Measurements from ENCODE around the gene IQGAP2. TPM values are rescaled to one million over a fixed set of nuclear protein-coding genes. Genes with fewer than 3 reads are reported as not detected.

Gene IQGAP2
- total RNA-seq, 3 donors from 2014 or later (not counting 1 experiment from before 2014, with no cell fraction given), result 172 to 218 (median 207) TPM

- Mint-ChIP-seq H3K4me3 (no peak overlapping the region), H3K36me3 (no peaks in the 10 kb centered on the region), H3K27ac (peak overlapping the region in 1 of 2 donors; percentile 1), H3K9me3 (no peaks in the 10 kb centered on the region), H3K4me1 (peaks cover 31 to 69% of the 10 kb centered on the region in 2 donors), H3K27me3 (ENCODE audit: low read depth in 2 of 2) (no peaks in the 10 kb centered on the region)
- H3K4me1 ChIP-seq (ENCODE audit: control insufficient read depth, insufficient read depth, low read length), result peaks cover 12% of the 10 kb centered on the region
- H3K27ac ChIP-seq (ENCODE audit: low read length), result no peak overlapping the region
- no peaks in the 10 kb centered on the region for H3K27me3 ChIP-seq (ENCODE audit: control insufficient read depth, insufficient read depth, low read length)
- intact Hi-C loops (cut with micrococcal nuclease), result no loop called here
- no peak for DNase-seq
- no peaks in the 10 kb centered on the region for H3K9me3 ChIP-seq (ENCODE audit: control insufficient read depth, insufficient read depth, low read length)
- 94% methylated on average over 4 of the region's 7 CpGs for WGBS (ENCODE audit: insufficient coverage)
- no peak overlapping the region for H3K4me3 ChIP-seq (ENCODE audit: low read length)
- ATAC-seq, result no peak
- no peaks in the 10 kb centered on the region for H3K36me3 ChIP-seq (ENCODE audit: control insufficient read depth, insufficient read depth, low read length)
- TF ChIP-seq CTCF (IDR thresholded peaks at IDR 0.05), result no peak
These were observed 22.6 kb upstream of the IQGAP2 start for GRCh38 chr5:76380346-76381066.

- Mint-ChIP-seq H3K27ac (peak overlapping the region; percentile 37 to 66), H3K4me3 (peak overlapping the region; percentile 3), H3K36me3 (no peaks in the 10 kb centered on the region), H3K9me3 (no peaks in the 10 kb centered on the region), H3K4me1 (peaks cover 35 to 63% of the 10 kb centered on the region in 2 donors), H3K27me3 (ENCODE audit: low read depth in 2 of 2) (no peaks in the 10 kb centered on the region)
- no peak for DNase-seq
- peaks cover 12% of the 10 kb centered on the region for H3K4me1 ChIP-seq (ENCODE audit: control insufficient read depth, insufficient read depth, low read length)
- H3K4me3 ChIP-seq (ENCODE audit: low read length), result no peak overlapping the region
- intact Hi-C loops (cut with micrococcal nuclease), result no loop called here
- no peak for TF ChIP-seq CTCF (IDR thresholded peaks at IDR 0.05)
- no peaks in the 10 kb centered on the region for H3K27me3 ChIP-seq (ENCODE audit: control insufficient read depth, insufficient read depth, low read length)
- peak; percentile 48 to 65 (median 63) for ATAC-seq
- 98% methylated on average over 2 of the region's 4 CpGs for WGBS (ENCODE audit: insufficient coverage)
- no peaks in the 10 kb centered on the region for H3K9me3 ChIP-seq (ENCODE audit: control insufficient read depth, insufficient read depth, low read length)
- H3K36me3 ChIP-seq (ENCODE audit: control insufficient read depth, insufficient read depth, low read length), result no peaks in the 10 kb centered on the region
- no peak overlapping the region for H3K27ac ChIP-seq (ENCODE audit: low read length)
These were observed 19.8 kb upstream of the IQGAP2 start for GRCh38 chr5:76383126-76383832.

GRCh38 chr5:76384189-76384588 lies 18.9 kb upstream of the IQGAP2 start:
- DNase-seq (no peak), ATAC-seq (peak in 1 of 3 donors; percentile 25)
- 30% methylated on average over 4 of the region's 4 CpGs for WGBS (ENCODE audit: insufficient coverage)
- Mint-ChIP-seq H3K27me3 (ENCODE audit: low read depth in 2 of 2) (no peaks in the 10 kb centered on the region), H3K27ac (peak overlapping the region; percentile 37 to 66), H3K9me3 (no peaks in the 10 kb centered on the region), H3K4me1 (peaks cover 33 to 56% of the 10 kb centered on the region in 2 donors), H3K4me3 (peak overlapping the region; percentile 55), H3K36me3 (no peaks in the 10 kb centered on the region)
- Histone ChIP-seq H3K36me3 (ENCODE audit: control insufficient read depth, insufficient read depth, low read length) (no peaks in the 10 kb centered on the region), H3K27me3 (ENCODE audit: control insufficient read depth, insufficient read depth, low read length) (no peaks in the 10 kb centered on the region), H3K4me1 (ENCODE audit: control insufficient read depth, insufficient read depth, low read length) (peaks cover 12% of the 10 kb centered on the region), H3K4me3 (ENCODE audit: low read length) (no peak overlapping the region), H3K27ac (ENCODE audit: low read length) (no peak overlapping the region), H3K9me3 (ENCODE audit: control insufficient read depth, insufficient read depth, low read length) (no peaks in the 10 kb centered on the region)
- TF ChIP-seq CTCF (IDR thresholded peaks at IDR 0.05), result no peak
- intact Hi-C loops (cut with micrococcal nuclease), result no loop called here
